ENCODE measurements around the gene NUB1. TPM values are rescaled to one million over a fixed set of nuclear protein-coding genes. Genes with fewer than 3 reads are reported as not detected.

NUB1 gene
- total and polyA plus RNA-seq, 7 donors = 23.6 to 56.2 (median 46.0) TPM

DNA sequence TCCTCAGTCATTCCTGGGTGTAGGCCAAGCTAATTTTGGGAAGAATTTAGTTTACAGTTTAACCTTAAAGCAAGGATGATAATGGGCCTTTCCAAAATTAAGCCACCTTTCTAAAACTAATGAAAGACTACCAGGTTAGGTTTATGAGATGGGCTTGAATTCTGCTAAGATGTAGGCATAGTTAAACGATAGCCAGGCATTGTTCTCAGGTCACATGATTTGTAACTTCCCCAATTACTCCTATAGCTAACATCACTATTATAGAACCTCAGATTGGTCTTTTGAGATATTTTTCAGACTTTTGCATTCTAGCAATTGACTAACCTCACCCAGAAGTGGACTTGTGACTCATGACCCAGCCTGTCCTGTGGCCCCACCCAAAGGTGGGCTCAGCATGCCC lies 7.0 kb upstream of the NUB1 start:
- Histone ChIP-seq H3K4me1 (no peaks in the 10 kb centered on the region), H3K36me3 (ENCODE audit: insufficient read depth in 1 of 2, low read depth in 1 of 2) (no peaks in the 10 kb centered on the region), H3K4me3 (no peak overlapping the region), H3K27me3 (ENCODE audit: insufficient read depth in 3 of 3, low read length in 2 of 3) (no peaks in the 10 kb centered on the region), H3K27ac (no peak overlapping the region), H3K9me3 (no peaks in the 10 kb centered on the region)
- 50 to 62% (median 58%) methylated on average over 1 of the region's 1 CpG for WGBS, 3 donors
- ATAC-seq (no peak), DNase-seq (no peak)
- intact Hi-C loops (cut with DNase I) = no loop called here
- TF ChIP-seq, protein P1, sequence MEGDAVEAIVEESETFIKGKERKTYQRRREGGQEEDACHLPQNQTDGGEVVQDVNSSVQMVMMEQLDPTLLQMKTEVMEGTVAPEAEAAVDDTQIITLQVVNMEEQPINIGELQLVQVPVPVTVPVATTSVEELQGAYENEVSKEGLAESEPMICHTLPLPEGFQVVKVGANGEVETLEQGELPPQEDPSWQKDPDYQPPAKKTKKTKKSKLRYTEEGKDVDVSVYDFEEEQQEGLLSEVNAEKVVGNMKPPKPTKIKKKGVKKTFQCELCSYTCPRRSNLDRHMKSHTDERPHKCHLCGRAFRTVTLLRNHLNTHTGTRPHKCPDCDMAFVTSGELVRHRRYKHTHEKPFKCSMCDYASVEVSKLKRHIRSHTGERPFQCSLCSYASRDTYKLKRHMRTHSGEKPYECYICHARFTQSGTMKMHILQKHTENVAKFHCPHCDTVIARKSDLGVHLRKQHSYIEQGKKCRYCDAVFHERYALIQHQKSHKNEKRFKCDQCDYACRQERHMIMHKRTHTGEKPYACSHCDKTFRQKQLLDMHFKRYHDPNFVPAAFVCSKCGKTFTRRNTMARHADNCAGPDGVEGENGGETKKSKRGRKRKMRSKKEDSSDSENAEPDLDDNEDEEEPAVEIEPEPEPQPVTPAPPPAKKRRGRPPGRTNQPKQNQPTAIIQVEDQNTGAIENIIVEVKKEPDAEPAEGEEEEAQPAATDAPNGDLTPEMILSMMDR (IDR thresholded peaks at IDR 0.05) = no peak

DNA sequence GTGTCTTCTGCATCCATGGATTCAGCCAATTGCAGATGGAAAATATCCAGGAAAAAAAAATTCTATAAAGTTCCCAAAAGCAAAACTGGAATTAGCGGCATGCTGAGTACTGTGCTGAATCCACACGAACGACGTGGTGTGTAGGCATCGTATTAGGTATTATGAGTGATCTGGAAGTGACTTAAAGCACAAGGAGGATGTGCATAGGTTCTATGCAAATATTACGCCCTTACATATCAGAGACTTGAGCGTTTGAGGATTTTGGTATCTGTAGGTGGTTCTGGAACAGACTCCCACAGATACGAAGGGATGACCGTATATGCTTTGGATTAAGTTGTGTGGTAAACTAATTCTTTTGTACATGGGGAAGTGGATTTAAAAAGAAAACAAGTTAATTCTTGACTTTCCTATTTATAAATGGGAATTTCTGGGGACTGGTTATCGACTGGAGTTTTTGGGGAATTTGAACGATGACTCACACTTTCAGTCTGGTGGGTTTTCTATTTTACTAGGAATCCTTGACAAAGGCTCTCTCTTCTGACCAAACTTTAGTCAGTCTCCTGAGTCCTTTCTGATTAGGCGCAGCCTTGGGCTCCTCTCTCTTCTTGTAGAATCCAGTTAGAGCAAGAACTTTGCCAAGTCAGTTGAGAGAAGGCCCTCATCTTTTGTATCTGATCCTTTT lies 5.4 kb upstream of the NUB1 start:
- TF ChIP-seq, protein P1 (IDR thresholded peaks at IDR 0.05) = no peak
- no peaks in the 10 kb centered on the region for H3K9me3 ChIP-seq
- no peak overlapping the region for H3K4me3 ChIP-seq
- H3K27ac ChIP-seq = no peak overlapping the region
- DNase-seq (no peak), ATAC-seq (no peak)
- H3K4me1 ChIP-seq = no peaks in the 10 kb centered on the region
- no peaks in the 10 kb centered on the region for H3K27me3 ChIP-seq (ENCODE audit: insufficient read depth in 3 of 3, low read length in 2 of 3)
- no peaks in the 10 kb centered on the region for H3K36me3 ChIP-seq (ENCODE audit: insufficient read depth in 1 of 2, low read depth in 1 of 2)
- WGBS, 3 donors = 78 to 85% (median 82%) methylated on average over 12 of the region's 12 CpGs
- intact Hi-C loops (cut with DNase I) = no loop called here

DNA sequence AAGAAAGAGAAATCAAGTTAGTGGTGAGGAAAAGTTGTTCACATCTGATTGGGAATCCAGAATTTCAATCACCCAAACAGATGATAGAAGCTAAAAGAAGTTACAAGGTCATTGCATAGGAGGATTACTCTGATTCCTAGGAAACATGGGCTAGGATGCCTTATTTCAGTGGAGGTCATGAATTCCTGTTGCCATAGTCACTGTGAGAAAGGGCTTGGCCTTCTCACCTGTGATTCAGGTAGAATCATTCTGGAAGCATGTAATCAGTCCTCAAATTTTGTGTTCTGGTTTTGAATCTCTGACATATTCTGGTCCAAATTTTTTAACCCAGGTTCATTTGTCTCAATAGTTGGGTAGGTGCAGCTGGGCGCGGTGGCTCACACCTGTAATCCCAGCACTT lies 4.3 kb upstream of the NUB1 start:
- Histone ChIP-seq H3K9me3 (no peaks in the 10 kb centered on the region), H3K4me1 (no peaks in the 10 kb centered on the region), H3K27ac (no peak overlapping the region), H3K27me3 (ENCODE audit: insufficient read depth in 3 of 3, low read length in 2 of 3) (no peaks in the 10 kb centered on the region), H3K4me3 (no peak overlapping the region), H3K36me3 (ENCODE audit: insufficient read depth in 1 of 2, low read depth in 1 of 2) (no peaks in the 10 kb centered on the region)
- WGBS, 3 donors = 94 to 100% (median 99%) methylated on average over 2 of the region's 2 CpGs
- DNase-seq = no peak
- intact Hi-C loops (cut with DNase I) = no loop called here
- TF ChIP-seq, protein P1 (IDR thresholded peaks at IDR 0.05) = no peak
- ATAC-seq = no peak

DNA sequence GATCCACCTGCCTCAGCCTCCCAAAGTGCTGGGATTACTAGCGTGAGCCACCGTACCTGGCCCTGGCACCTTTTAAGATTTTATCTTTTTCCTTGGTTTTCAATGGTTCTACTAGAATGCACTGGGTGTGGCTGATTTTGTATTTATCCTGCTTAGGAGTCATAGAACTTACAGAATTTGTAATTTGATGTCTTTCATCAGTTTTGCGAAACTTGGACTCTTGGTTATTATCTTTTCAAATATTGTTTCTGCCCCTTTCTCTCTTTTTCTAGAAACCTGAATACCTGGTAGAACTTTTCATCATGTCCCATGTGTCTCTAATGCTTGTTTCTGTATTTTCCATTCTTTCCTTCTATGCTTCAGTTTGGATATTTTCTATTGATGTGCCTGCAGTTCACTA lies 2.8 kb upstream of the NUB1 start:
- Histone ChIP-seq H3K4me3 (no peak overlapping the region), H3K36me3 (ENCODE audit: insufficient read depth in 1 of 2, low read depth in 1 of 2) (peaks cover 0 to 4% of the 10 kb centered on the region in 2 donors), H3K27ac (no peak overlapping the region), H3K27me3 (ENCODE audit: insufficient read depth in 3 of 3, low read length in 2 of 3) (no peaks in the 10 kb centered on the region), H3K9me3 (no peaks in the 10 kb centered on the region), H3K4me1 (peaks cover 10% of the 10 kb centered on the region)
- no peak for DNase-seq
- 93 to 99% (median 99%) methylated on average over 3 of the region's 3 CpGs for WGBS, 3 donors
- TF ChIP-seq, protein P1 (IDR thresholded peaks at IDR 0.05) = no peak
- intact Hi-C loops (cut with DNase I) = no loop called here
- no peak for ATAC-seq
